IMR-90 (cell line): ENCODE results near the gene BET1.

Experiments
- FOS ChIP-seq: fragments of 150-350 bp; IDR thresholded peaks from 2 replicates; pipeline ENCODE4 v1.6.1; 2016; ENCODE audit warnings: low read depth, low read length
- MXI1 ChIP-seq: IDR thresholded peaks from 2 replicates; pipeline ENCODE4 v1.6.1; 2012; ENCODE audit warnings: low read depth, mild to moderate bottlenecking, low read length, moderate library complexity, borderline replicate concordance
- TF ChIP-seq, protein P1 (sequence below): conservative IDR thresholded peaks from 2 replicates; pipeline ENCODE4 v1.5.1; 2012; ENCODE audit warnings: mild to moderate bottlenecking, low read depth, low read length, improper control_type of control experiment

DNA sequence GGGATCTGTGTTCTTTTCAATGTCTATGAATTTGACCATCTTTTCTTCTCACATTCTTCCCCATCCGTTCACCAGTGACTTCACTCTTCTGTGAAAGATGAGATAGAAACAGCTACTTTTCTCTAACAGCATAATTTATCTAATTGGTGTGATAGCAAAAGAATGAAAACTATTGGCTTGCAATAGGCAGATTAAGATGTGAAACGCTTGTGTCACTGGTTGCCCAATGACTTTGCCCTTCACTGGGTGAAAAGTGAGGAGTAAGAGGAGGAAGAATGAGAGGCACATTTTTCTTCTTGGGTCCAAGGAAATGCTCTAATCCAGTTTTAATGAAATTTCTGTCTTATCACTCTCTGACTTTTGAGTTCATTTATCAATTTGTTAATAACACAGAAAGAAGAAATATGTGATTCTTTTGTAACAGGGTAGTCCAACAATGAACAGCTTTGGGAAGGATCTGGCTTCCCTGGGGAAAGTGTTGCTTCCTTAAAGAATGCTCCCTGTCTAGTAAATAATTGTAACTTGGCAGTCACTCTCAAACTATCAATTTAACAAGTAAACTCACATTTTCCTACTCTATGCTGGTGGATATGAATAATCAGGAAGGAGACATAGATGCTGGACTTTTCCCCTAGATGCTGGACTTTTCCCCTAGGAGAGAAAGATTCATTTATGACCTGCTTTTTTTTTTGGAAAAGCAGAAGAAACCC lies 35.1 kb downstream of the BET1 start:
- TF ChIP-seq, protein P1, sequence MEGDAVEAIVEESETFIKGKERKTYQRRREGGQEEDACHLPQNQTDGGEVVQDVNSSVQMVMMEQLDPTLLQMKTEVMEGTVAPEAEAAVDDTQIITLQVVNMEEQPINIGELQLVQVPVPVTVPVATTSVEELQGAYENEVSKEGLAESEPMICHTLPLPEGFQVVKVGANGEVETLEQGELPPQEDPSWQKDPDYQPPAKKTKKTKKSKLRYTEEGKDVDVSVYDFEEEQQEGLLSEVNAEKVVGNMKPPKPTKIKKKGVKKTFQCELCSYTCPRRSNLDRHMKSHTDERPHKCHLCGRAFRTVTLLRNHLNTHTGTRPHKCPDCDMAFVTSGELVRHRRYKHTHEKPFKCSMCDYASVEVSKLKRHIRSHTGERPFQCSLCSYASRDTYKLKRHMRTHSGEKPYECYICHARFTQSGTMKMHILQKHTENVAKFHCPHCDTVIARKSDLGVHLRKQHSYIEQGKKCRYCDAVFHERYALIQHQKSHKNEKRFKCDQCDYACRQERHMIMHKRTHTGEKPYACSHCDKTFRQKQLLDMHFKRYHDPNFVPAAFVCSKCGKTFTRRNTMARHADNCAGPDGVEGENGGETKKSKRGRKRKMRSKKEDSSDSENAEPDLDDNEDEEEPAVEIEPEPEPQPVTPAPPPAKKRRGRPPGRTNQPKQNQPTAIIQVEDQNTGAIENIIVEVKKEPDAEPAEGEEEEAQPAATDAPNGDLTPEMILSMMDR = no peak
- TF ChIP-seq FOS (no peak), MXI1 (no peak)
